NCI-H1092 treated with DMSO at 0.1 percent for 48 hours (cell line): ENCODE measurements around the gene MAD2L2.
A peak's percentile ranks its signal among the peaks of the same experiment; 100 is the strongest.

Experiments used
- DNase-seq: peaks from one replicate; lab custom pipeline; 2025; lab: John Stamatoyannopoulos, UW

Gene MAD2L2

GRCh38 chr1:11704691-11705475 lies 23.9 kb upstream of the MAD2L2 start:
- DNase-seq = peak; percentile 27

GRCh38 chr1:11704194-11704529 lies 23.2 kb upstream of the MAD2L2 start:
- no peak for DNase-seq

- no peak for DNase-seq
These were observed 22.6 kb upstream of the MAD2L2 start for GRCh38 chr1:11703357-11704193.

GRCh38 chr1:11701981-11702803 lies 21.2 kb upstream of the MAD2L2 start:
- DNase-seq = no peak

GRCh38 chr1:11701551-11701961 lies 20.6 kb upstream of the MAD2L2 start:
- peak; percentile 47 for DNase-seq

GRCh38 chr1:11700601-11701467 lies 19.9 kb upstream of the MAD2L2 start:
- DNase-seq = no peak

GRCh38 chr1:11697893-11698210 lies 16.9 kb upstream of the MAD2L2 start:
- no peak for DNase-seq

- no peak for DNase-seq
These were observed 16.4 kb upstream of the MAD2L2 start for GRCh38 chr1:11697188-11697892.

- DNase-seq = no peak
These were observed 14.9 kb upstream of the MAD2L2 start for GRCh38 chr1:11695861-11696260.

GRCh38 chr1:11693917-11694316 lies 13.0 kb upstream of the MAD2L2 start:
- no peak for DNase-seq

- no peak for DNase-seq
These were observed 12.2 kb upstream of the MAD2L2 start for GRCh38 chr1:11693024-11693590.

GRCh38 chr1:11691928-11692711 lies 11.2 kb upstream of the MAD2L2 start:
- DNase-seq = peak; percentile 27

GRCh38 chr1:11691302-11691914 lies 10.5 kb upstream of the MAD2L2 start, which contains the start of gene DRAXIN:
DRAXIN (plus strand) TSS chr1:11691710; CDS start chr1:11706259, 14,549 bp downstream.
- peak; percentile 38 for DNase-seq

- DNase-seq = peak; percentile 36
These were observed 9.7 kb upstream of the MAD2L2 start for GRCh38 chr1:11690397-11691301.

- no peak for DNase-seq
These were observed 7.6 kb upstream of the MAD2L2 start for GRCh38 chr1:11688506-11688905.

GRCh38 chr1:11685210-11685752 lies 4.3 kb upstream of the MAD2L2 start:
- DNase-seq = no peak

GRCh38 chr1:11684070-11684469 lies 3.1 kb upstream of the MAD2L2 start:
- no peak for DNase-seq

GRCh38 chr1:11682799-11683198 lies 1.9 kb upstream of the MAD2L2 start:
- no peak for DNase-seq
